ENCODE data around the gene RSPH10B. TPM values are rescaled to one million over a fixed set of nuclear protein-coding genes. Genes with fewer than 3 reads are reported as not detected.
"Not testable (repeated sequence)": the region's sequence is repeated elsewhere in the genome, so short reads cannot be mapped to it uniquely, and the experiment has no call there.

Gene RSPH10B
- total RNA-seq, 1 experiment from 2014 or later, result not detected

GRCh38 chr7:6007835-6008590, 37.5 kb upstream of the RSPH10B start:
- peak; percentile 92 for DNase-seq
- H2AFZ ChIP-seq (ENCODE audit: low read length); H3K9me2 ChIP-seq (replicated peaks; ENCODE audit: insufficient read depth, low read length): not testable (repeated sequence)

GRCh38 chr7:6007386-6007785, 36.9 kb upstream of the RSPH10B start:
- H3K4me1 ChIP-seq (ENCODE audit: low read length), result peaks cover 28% of the 10 kb centered on the region
- no peak for DNase-seq
- no peak overlapping the region for H2AFZ ChIP-seq (ENCODE audit: low read length)
- peaks cover 58% of the 10 kb centered on the region for H3K79me2 ChIP-seq (ENCODE audit: low read length)
- H3K36me3 ChIP-seq (ENCODE audit: insufficient read depth, low read length), result peaks cover 22% of the 10 kb centered on the region
- H3K27ac ChIP-seq (ENCODE audit: low read length), result peak overlapping the region; percentile 94
- no peaks in the 10 kb centered on the region for H4K20me1 ChIP-seq (ENCODE audit: insufficient read depth, low read depth, low read length)
- no peaks in the 10 kb centered on the region for H3K9me3 ChIP-seq (ENCODE audit: low read length)
- no peaks in the 10 kb centered on the region for H3K27me3 ChIP-seq (ENCODE audit: low read length)
- H3K4me2 ChIP-seq (ENCODE audit: low read depth, low read length, poor library complexity, severe bottlenecking), result peak overlapping the region; percentile 93
- peak overlapping the region; percentile 56; the same call in 1 of the 2 replicates for H3K9ac ChIP-seq (ENCODE audit: low read length)
- H3K4me3 ChIP-seq (ENCODE audit: low read length), result peak overlapping the region; percentile 98
- H3K9me2 ChIP-seq (replicated peaks; ENCODE audit: insufficient read depth, low read length), result no peaks in the 10 kb centered on the region

More at GRCh38 chr7:6007835-6008590, 37.5 kb upstream of the RSPH10B start:
- peaks cover 19% of the 10 kb centered on the region; the same call in 1 of the 2 replicates for H3K36me3 ChIP-seq (ENCODE audit: insufficient read depth, low read length)
- peak overlapping the region; percentile 94 for H3K27ac ChIP-seq (ENCODE audit: low read length)
- peaks cover 28% of the 10 kb centered on the region for H3K4me1 ChIP-seq (ENCODE audit: low read length)
- not testable (repeated sequence) for H4K20me1 ChIP-seq (ENCODE audit: insufficient read depth, low read depth, low read length); H3K27me3 ChIP-seq (ENCODE audit: low read length); H3K9me3 ChIP-seq (ENCODE audit: low read length)
- peak overlapping the region; percentile 98 for H3K4me3 ChIP-seq (ENCODE audit: low read length)
- peak overlapping the region; percentile 93 for H3K4me2 ChIP-seq (ENCODE audit: low read depth, low read length, poor library complexity, severe bottlenecking)
- peaks cover 64% of the 10 kb centered on the region for H3K79me2 ChIP-seq (ENCODE audit: low read length)
- peak overlapping the region; percentile 99 for H3K9ac ChIP-seq (ENCODE audit: low read length)

GRCh38 chr7:5997210-5997808, 26.8 kb upstream of the RSPH10B start:
- Histone ChIP-seq H3K79me2 (ENCODE audit: low read length) (no peaks in the 10 kb centered on the region), H3K4me1 (ENCODE audit: low read length) (no peaks in the 10 kb centered on the region), H3K9me3 (ENCODE audit: low read length) (no peaks in the 10 kb centered on the region), H3K9ac (ENCODE audit: low read length) (no peak overlapping the region), H3K36me3 (ENCODE audit: insufficient read depth, low read length) (peaks cover 27% of the 10 kb centered on the region), H2AFZ (ENCODE audit: low read length) (no peak overlapping the region), H3K27ac (ENCODE audit: low read length) (no peak overlapping the region), H3K9me2 (replicated peaks; ENCODE audit: insufficient read depth, low read length) (no peaks in the 10 kb centered on the region), H3K4me3 (ENCODE audit: low read length) (no peak overlapping the region), H3K27me3 (ENCODE audit: low read length) (no peaks in the 10 kb centered on the region), H3K4me2 (ENCODE audit: low read depth, low read length, poor library complexity, severe bottlenecking) (no peak overlapping the region), H4K20me1 (ENCODE audit: insufficient read depth, low read depth, low read length) (no peaks in the 10 kb centered on the region)
- DNase-seq, result peak; percentile 86

- H3K9me2 ChIP-seq (replicated peaks; ENCODE audit: insufficient read depth, low read length); H3K4me3 ChIP-seq (ENCODE audit: low read length); H3K27ac ChIP-seq (ENCODE audit: low read length); H3K79me2 ChIP-seq (ENCODE audit: low read length); H4K20me1 ChIP-seq (ENCODE audit: insufficient read depth, low read depth, low read length); H3K27me3 ChIP-seq (ENCODE audit: low read length); H3K4me1 ChIP-seq (ENCODE audit: low read length); H3K4me2 ChIP-seq (ENCODE audit: low read depth, low read length, poor library complexity, severe bottlenecking); H3K9me3 ChIP-seq (ENCODE audit: low read length); DNase-seq; H3K9ac ChIP-seq (ENCODE audit: low read length); H2AFZ ChIP-seq (ENCODE audit: low read length): not testable (repeated sequence)
- peaks cover 11% of the 10 kb centered on the region; the same call in 1 of the 2 replicates for H3K36me3 ChIP-seq (ENCODE audit: insufficient read depth, low read length)
Measured at GRCh38 chr7:5987061-5987460, 16.6 kb upstream of the RSPH10B start.

GRCh38 chr7:5979680-5980314, 9.3 kb upstream of the RSPH10B start:
- H2AFZ ChIP-seq (ENCODE audit: low read length); H3K4me2 ChIP-seq (ENCODE audit: low read depth, low read length, poor library complexity, severe bottlenecking); H3K9ac ChIP-seq (ENCODE audit: low read length); H3K79me2 ChIP-seq (ENCODE audit: low read length); H3K4me3 ChIP-seq (ENCODE audit: low read length); H3K27ac ChIP-seq (ENCODE audit: low read length); H3K4me1 ChIP-seq (ENCODE audit: low read length); H4K20me1 ChIP-seq (ENCODE audit: insufficient read depth, low read depth, low read length); H3K36me3 ChIP-seq (ENCODE audit: insufficient read depth, low read length); H3K27me3 ChIP-seq (ENCODE audit: low read length); H3K9me2 ChIP-seq (replicated peaks; ENCODE audit: insufficient read depth, low read length); DNase-seq; H3K9me3 ChIP-seq (ENCODE audit: low read length): not testable (repeated sequence)

GRCh38 chr7:5973580-5973979, 3.1 kb upstream of the RSPH10B start:
- not testable (repeated sequence) for H3K4me3 ChIP-seq (ENCODE audit: low read length); H3K9ac ChIP-seq (ENCODE audit: low read length); H3K9me2 ChIP-seq (replicated peaks; ENCODE audit: insufficient read depth, low read length); H2AFZ ChIP-seq (ENCODE audit: low read length); H3K9me3 ChIP-seq (ENCODE audit: low read length); H3K27me3 ChIP-seq (ENCODE audit: low read length); DNase-seq; H4K20me1 ChIP-seq (ENCODE audit: insufficient read depth, low read depth, low read length); H3K79me2 ChIP-seq (ENCODE audit: low read length); H3K36me3 ChIP-seq (ENCODE audit: insufficient read depth, low read length); H3K4me2 ChIP-seq (ENCODE audit: low read depth, low read length, poor library complexity, severe bottlenecking); H3K4me1 ChIP-seq (ENCODE audit: low read length); H3K27ac ChIP-seq (ENCODE audit: low read length)

GRCh38 chr7:5963810-5964209, 6.7 kb downstream of the RSPH10B start:
- not testable (repeated sequence) for H3K27ac ChIP-seq (ENCODE audit: low read length); H3K9me3 ChIP-seq (ENCODE audit: low read length); H3K79me2 ChIP-seq (ENCODE audit: low read length); H2AFZ ChIP-seq (ENCODE audit: low read length); H3K27me3 ChIP-seq (ENCODE audit: low read length); H3K4me1 ChIP-seq (ENCODE audit: low read length); H3K36me3 ChIP-seq (ENCODE audit: insufficient read depth, low read length); H3K4me3 ChIP-seq (ENCODE audit: low read length); H3K9ac ChIP-seq (ENCODE audit: low read length); DNase-seq; H3K4me2 ChIP-seq (ENCODE audit: low read depth, low read length, poor library complexity, severe bottlenecking); H3K9me2 ChIP-seq (replicated peaks; ENCODE audit: insufficient read depth, low read length); H4K20me1 ChIP-seq (ENCODE audit: insufficient read depth, low read depth, low read length)

- not testable (repeated sequence) for H3K4me3 ChIP-seq (ENCODE audit: low read length); H3K27me3 ChIP-seq (ENCODE audit: low read length); H3K4me1 ChIP-seq (ENCODE audit: low read length); H3K4me2 ChIP-seq (ENCODE audit: low read depth, low read length, poor library complexity, severe bottlenecking); H3K27ac ChIP-seq (ENCODE audit: low read length); H2AFZ ChIP-seq (ENCODE audit: low read length); H3K9me2 ChIP-seq (replicated peaks; ENCODE audit: insufficient read depth, low read length); H3K9ac ChIP-seq (ENCODE audit: low read length); H3K9me3 ChIP-seq (ENCODE audit: low read length); DNase-seq; H3K36me3 ChIP-seq (ENCODE audit: insufficient read depth, low read length); H4K20me1 ChIP-seq (ENCODE audit: insufficient read depth, low read depth, low read length); H3K79me2 ChIP-seq (ENCODE audit: low read length)
Measured at GRCh38 chr7:5963205-5963604, 7.3 kb downstream of the RSPH10B start.
